Measurements from ENCODE around the gene CBX5. TPM values are rescaled to one million over a fixed set of nuclear protein-coding genes. Genes with fewer than 3 reads are reported as not detected.

CBX5 gene
- total and polyA plus RNA-seq, 9 of the 15 experiments (the other 6 are each of a cell fraction or from before 2014, with no cell fraction given), result 32.6 to 102 (median 59.2) TPM

DNA sequence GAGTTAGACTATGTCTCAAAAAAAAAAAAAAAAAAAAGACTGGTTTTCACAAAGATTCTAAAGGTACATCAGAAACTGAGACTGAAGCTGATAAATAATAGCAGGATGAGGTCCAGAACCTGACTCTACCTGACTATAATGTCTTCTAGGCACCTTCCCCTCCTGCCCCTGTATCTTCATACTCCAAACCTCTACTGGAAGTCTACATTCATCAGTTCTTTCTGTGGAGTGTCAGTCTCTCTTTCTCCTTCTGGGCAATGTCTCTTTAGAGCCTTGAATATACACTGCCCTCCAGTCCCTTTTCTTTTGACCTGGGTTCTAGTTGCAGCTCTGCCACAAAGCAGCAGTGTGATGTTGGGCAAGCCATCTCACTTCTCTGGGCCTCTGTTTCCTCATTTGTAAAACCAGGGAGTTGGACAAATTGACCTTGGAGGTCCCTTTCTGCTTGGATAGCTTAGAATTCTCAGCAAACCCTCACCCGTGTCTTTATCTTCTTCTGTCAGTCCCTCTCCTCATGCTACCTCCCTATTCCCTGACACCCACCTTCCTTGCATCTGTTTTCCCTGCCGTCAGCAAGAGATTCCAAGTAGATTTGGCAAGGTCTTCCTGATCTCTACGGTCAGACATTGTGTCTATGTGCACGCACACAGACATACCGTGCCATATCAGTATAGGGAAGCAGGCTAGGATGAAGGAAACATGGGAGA is 16.6 kb upstream of the CBX5 start (continued):
- TF ChIP-seq, protein P1, sequence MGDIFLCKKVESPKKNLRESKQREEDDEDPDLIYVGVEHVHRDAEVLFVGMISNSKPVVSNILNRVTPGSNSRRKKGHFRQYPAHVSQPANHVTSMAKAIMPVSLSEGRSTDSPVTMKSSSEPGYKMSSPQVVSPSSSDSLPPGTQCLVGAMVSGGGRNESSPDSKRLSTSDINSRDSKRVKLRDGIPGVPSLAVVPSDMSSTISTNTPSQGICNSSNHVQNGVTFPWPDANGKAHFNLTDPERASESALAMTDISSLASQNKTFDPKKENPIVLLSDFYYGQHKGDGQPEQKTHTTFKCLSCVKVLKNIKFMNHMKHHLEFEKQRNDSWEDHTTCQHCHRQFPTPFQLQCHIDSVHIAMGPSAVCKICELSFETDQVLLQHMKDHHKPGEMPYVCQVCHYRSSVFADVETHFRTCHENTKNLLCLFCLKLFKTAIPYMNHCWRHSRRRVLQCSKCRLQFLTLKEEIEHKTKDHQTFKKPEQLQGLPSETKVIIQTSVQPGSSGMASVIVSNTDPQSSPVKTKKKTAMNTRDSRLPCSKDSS (IDR thresholded peaks at IDR 0.05; ENCODE audit: low read depth, partially characterized antibody), result no peak
- TF ChIP-seq, protein P2, sequence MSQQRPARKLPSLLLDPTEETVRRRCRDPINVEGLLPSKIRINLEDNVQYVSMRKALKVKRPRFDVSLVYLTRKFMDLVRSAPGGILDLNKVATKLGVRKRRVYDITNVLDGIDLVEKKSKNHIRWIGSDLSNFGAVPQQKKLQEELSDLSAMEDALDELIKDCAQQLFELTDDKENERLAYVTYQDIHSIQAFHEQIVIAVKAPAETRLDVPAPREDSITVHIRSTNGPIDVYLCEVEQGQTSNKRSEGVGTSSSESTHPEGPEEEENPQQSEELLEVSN (IDR thresholded peaks at IDR 0.05; ENCODE audit: borderline replicate concordance in 1 of 2, extremely low read depth in 1 of 2, insufficient read depth in 1 of 2, insufficient read length in 1 of 2, low read depth in 1 of 2, low read length in 1 of 2, poor library complexity in 1 of 2, severe bottlenecking in 1 of 2), result no peak
- TF ChIP-seq, protein P3, sequence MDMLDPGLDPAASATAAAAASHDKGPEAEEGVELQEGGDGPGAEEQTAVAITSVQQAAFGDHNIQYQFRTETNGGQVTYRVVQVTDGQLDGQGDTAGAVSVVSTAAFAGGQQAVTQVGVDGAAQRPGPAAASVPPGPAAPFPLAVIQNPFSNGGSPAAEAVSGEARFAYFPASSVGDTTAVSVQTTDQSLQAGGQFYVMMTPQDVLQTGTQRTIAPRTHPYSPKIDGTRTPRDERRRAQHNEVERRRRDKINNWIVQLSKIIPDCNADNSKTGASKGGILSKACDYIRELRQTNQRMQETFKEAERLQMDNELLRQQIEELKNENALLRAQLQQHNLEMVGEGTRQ (CRISPR knock-in tag; IDR thresholded peaks at IDR 0.05), result no peak
- TF ChIP-seq, protein P4, sequence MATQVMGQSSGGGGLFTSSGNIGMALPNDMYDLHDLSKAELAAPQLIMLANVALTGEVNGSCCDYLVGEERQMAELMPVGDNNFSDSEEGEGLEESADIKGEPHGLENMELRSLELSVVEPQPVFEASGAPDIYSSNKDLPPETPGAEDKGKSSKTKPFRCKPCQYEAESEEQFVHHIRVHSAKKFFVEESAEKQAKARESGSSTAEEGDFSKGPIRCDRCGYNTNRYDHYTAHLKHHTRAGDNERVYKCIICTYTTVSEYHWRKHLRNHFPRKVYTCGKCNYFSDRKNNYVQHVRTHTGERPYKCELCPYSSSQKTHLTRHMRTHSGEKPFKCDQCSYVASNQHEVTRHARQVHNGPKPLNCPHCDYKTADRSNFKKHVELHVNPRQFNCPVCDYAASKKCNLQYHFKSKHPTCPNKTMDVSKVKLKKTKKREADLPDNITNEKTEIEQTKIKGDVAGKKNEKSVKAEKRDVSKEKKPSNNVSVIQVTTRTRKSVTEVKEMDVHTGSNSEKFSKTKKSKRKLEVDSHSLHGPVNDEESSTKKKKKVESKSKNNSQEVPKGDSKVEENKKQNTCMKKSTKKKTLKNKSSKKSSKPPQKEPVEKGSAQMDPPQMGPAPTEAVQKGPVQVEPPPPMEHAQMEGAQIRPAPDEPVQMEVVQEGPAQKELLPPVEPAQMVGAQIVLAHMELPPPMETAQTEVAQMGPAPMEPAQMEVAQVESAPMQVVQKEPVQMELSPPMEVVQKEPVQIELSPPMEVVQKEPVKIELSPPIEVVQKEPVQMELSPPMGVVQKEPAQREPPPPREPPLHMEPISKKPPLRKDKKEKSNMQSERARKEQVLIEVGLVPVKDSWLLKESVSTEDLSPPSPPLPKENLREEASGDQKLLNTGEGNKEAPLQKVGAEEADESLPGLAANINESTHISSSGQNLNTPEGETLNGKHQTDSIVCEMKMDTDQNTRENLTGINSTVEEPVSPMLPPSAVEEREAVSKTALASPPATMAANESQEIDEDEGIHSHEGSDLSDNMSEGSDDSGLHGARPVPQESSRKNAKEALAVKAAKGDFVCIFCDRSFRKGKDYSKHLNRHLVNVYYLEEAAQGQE (IDR thresholded peaks at IDR 0.05; ENCODE audit: borderline replicate concordance), result no peak
- TF ChIP-seq, protein P4 (CRISPR knock-in tag; IDR thresholded peaks at IDR 0.05; ENCODE audit: low read depth), result no peak
- TF ChIP-seq ZNF212 (CRISPR knock-in tag; IDR thresholded peaks at IDR 0.05) (no peak), ZNF445 (CRISPR knock-in tag; IDR thresholded peaks at IDR 0.05; ENCODE audit: low read depth) (no peak), KAT2B (IDR thresholded peaks at IDR 0.05; ENCODE audit: low read depth, low read length) (no peak), ZSCAN32 (CRISPR knock-in tag; IDR thresholded peaks at IDR 0.05) (no peak), RUNX1 (IDR thresholded peaks at IDR 0.05; ENCODE audit: low read depth) (no peak), HMGN3 (IDR thresholded peaks at IDR 0.05; ENCODE audit: borderline replicate concordance, extremely low read depth, insufficient read length, low read depth, low read length) (no peak), ZNF175 (CRISPR knock-in tag; IDR thresholded peaks at IDR 0.05; ENCODE audit: low read depth) (no peak)
- TF ChIP-seq, protein P5, sequence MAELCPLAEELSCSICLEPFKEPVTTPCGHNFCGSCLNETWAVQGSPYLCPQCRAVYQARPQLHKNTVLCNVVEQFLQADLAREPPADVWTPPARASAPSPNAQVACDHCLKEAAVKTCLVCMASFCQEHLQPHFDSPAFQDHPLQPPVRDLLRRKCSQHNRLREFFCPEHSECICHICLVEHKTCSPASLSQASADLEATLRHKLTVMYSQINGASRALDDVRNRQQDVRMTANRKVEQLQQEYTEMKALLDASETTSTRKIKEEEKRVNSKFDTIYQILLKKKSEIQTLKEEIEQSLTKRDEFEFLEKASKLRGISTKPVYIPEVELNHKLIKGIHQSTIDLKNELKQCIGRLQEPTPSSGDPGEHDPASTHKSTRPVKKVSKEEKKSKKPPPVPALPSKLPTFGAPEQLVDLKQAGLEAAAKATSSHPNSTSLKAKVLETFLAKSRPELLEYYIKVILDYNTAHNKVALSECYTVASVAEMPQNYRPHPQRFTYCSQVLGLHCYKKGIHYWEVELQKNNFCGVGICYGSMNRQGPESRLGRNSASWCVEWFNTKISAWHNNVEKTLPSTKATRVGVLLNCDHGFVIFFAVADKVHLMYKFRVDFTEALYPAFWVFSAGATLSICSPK (IDR thresholded peaks at IDR 0.05; ENCODE audit: borderline replicate concordance), result no peak
